GM19193 (cell line): Measurements from ENCODE around the gene IFFO2.

Source experiments
- POLR2A ChIP-seq: IDR thresholded peaks from 4 replicates; pipeline ENCODE4 v1.6.1; 2011; ENCODE audit not compliant: insufficient read depth, insufficient read length; ENCODE audit errors: extremely low read depth

IFFO2 gene

DNA sequence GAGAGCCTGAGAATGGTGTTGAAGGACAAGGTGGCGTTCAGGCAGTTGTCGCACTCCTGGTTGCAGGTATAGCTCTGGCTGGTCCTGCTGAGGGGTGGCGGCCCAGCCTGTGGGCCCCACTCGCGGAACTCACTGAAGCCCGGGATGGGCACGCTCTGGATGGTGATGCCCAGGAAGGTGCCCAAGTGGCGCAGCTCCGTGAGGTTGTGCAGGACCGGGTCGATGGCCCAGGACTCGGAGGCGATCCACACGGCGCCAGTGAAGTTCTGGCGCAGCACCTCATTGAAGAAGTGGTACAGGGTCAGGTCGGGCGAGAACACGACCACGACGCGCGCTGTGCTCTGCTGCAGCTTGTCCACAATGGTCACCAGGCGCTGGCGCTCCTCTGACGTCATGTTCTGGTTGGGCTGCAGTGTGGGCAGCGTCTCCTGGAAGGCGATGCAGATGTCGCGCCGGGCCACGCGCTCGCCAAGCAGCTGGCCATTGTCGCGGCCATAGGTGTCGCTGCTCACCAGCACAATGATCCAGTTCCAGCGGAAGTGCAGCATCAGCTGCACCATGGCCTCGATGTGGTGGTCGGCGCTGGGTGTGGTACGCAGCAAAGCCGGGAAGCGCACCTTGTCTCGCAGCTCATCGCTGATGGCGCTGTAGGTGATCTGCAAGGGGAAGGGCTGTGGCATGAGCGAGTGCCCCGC, 102.0 kb downstream of the IFFO2 start:
- no peak for TF ChIP-seq POLR2A
